C4-2B (cell line): ENCODE data around the gene LRBA.

ENCODE experiments used
- H3K27ac ChIP-seq: fragments of 450-650 bp; 2 replicates; pipeline ENCODE4 v1.5.1; 2017
- CTCF ChIP-seq: fragments of 450-650 bp; conservative IDR thresholded peaks from 2 replicates; pipeline ENCODE4 v1.5.1; 2017; ENCODE audit warnings: mild to moderate bottlenecking
- ZFX ChIP-seq: fragments of 450-650 bp; IDR thresholded peaks from 2 replicates; pipeline ENCODE4 v1.6.1; 2017

The LRBA gene

GRCh38 chr4:150501009-150501727 lies 513.9 kb downstream of the LRBA start:
- H3K27ac ChIP-seq: no peak overlapping the region
- no peak for TF ChIP-seq CTCF
- TF ChIP-seq ZFX: no peak

- TF ChIP-seq CTCF (no peak), ZFX (no peak)
- H3K27ac ChIP-seq: no peak overlapping the region
Observed at GRCh38 chr4:150497612-150498011, 517.5 kb downstream of the LRBA start.

- no peak overlapping the region for H3K27ac ChIP-seq
- TF ChIP-seq ZFX (no peak), CTCF (no peak)
Observed at GRCh38 chr4:150495550-150495949, 519.5 kb downstream of the LRBA start.

GRCh38 chr4:150493851-150494250 lies 521.2 kb downstream of the LRBA start:
- TF ChIP-seq CTCF: no peak
- TF ChIP-seq ZFX: no peak
- H3K27ac ChIP-seq: no peak overlapping the region

GRCh38 chr4:150491132-150492049 lies 523.7 kb downstream of the LRBA start:
- TF ChIP-seq ZFX (no peak), CTCF (no peak)
- no peak overlapping the region for H3K27ac ChIP-seq

DNA sequence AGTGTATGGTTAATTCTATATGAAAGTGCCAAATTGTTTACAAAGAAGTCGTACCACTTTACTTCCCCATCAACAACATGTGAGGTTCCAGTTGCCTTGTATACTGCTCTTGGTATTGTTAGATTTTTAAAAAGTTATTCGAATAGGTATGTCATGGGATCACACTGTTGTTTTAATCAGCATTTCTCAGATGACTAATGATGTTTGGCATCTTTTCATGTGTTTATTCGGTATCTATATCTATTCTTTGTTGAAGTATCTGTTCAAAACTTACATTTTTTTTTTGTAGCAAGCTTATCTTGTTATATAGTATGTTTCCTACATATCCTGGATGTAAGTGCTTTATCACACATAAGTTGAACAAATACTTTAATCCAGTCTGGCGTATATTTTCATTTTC lies 532.5 kb downstream of the LRBA start:
- H3K27ac ChIP-seq: no peak overlapping the region
- no peak for TF ChIP-seq CTCF
- no peak for TF ChIP-seq ZFX

DNA sequence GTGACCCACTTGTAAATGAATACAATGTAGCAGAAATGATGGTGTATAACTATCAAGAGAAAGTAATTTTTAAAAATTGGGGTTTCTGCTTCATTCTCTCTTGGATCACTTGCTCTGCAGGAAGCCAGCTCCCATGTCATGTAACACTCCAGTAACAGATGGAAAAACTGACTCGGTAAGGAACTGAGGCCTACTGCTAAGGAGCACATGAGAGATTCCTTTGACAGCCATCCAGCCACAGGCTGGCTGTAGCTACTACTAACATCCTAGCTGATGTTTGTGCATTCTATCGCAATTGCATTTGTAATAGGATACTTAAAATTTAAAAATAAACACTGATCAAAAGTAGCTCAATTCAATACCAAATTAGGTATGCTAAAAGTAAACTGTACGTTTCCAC lies 535.4 kb downstream of the LRBA start:
- TF ChIP-seq CTCF (no peak), ZFX (no peak)
- no peak overlapping the region for H3K27ac ChIP-seq
